ENCODE data around the gene ASIC3.

The ASIC3 gene

DNA sequence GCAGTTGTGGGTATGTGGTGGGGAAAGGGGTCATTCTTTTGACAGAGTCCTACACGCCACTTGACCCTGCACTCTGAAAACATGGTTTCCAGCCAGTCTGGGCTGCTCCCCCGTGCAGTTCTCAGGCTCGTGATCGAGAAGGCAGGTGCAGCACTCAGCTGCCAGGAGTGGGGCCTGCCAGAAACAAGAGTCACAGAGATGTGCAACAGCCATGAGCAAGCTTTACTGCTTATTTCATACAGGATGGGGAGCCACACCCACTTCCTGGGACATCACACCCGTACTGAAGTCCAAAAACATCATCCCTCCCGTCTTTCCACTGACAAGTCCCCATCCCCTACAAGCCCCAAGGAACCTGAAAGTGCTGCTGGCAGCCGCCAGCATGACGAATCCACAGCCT, 33.4 kb upstream of the ASIC3 start:
- Histone ChIP-seq H3K27me3 (ENCODE audit: insufficient read depth, low read length) (peaks cover 4% of the 10 kb centered on the region; the same call in 1 of the 2 replicates), H3K79me2 (ENCODE audit: control insufficient read depth, insufficient read depth, low read length, unreplicated experiment) (no peaks in the 10 kb centered on the region), H3K36me3 (ENCODE audit: insufficient read depth, low read length) (no peaks in the 10 kb centered on the region), H3K4me3 (ENCODE audit: low read depth, low read length) (no peak overlapping the region), H3K4me1 (ENCODE audit: control insufficient read depth, insufficient read depth, low read length, unreplicated experiment) (peaks cover 15% of the 10 kb centered on the region), H3K27ac (ENCODE audit: low read depth, low read length) (no peak overlapping the region), H2AFZ (ENCODE audit: low read length, unreplicated experiment) (no peak overlapping the region)

DNA sequence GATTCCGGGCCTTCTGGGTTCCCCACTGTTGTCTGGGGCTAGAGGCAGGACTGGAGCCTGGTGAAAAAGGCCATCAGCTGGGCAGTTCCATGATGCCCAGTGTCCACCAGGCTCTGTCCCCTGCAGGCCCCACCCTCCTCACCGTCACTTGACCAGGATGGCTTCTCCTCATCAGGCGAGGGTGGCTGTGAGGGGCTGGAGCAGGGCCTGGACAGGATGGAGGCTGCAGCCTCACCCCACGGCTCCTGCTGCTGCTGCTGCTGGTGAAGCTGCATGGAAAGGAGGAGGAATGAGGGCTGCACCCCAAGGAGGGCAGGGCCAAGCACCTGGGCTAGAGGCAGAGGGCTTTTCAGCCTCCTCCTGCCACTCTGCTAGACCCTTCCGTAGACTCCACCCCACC, 32.4 kb upstream of the ASIC3 start:
- Histone ChIP-seq H3K27ac (ENCODE audit: low read depth, low read length) (no peak overlapping the region), H3K4me3 (ENCODE audit: low read depth, low read length) (no peak overlapping the region), H3K79me2 (ENCODE audit: control insufficient read depth, insufficient read depth, low read length, unreplicated experiment) (no peaks in the 10 kb centered on the region), H3K36me3 (ENCODE audit: insufficient read depth, low read length) (no peaks in the 10 kb centered on the region), H3K4me1 (ENCODE audit: control insufficient read depth, insufficient read depth, low read length, unreplicated experiment) (peaks cover 11% of the 10 kb centered on the region), H3K27me3 (ENCODE audit: insufficient read depth, low read length) (peaks cover 11% of the 10 kb centered on the region), H2AFZ (ENCODE audit: low read length, unreplicated experiment) (no peak overlapping the region)

DNA sequence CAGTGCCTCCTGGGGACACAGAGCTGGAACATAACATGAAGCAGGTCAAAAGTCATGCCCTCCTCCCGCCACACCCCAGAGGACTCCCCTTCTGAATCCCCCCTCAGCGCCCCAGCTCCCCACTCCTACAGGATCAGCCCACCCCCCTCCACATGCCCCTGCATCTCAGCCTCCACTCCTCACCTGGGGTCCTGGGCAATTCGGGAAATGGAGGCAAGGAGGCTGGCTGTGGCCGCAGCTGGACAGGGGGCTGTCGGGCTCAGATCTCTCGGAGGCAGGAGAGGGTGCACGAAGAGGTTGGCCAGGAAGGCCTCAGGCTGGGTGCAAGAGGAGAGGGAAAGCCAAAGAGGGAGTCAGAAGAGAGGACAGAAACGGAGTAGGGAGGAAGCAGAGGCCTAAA, 31.8 kb upstream of the ASIC3 start:
- H3K4me1 ChIP-seq (ENCODE audit: control insufficient read depth, insufficient read depth, low read length, unreplicated experiment), result peaks cover 11% of the 10 kb centered on the region
- H3K27ac ChIP-seq (ENCODE audit: low read depth, low read length), result no peak overlapping the region
- H3K27me3 ChIP-seq (ENCODE audit: insufficient read depth, low read length), result peaks cover 11% of the 10 kb centered on the region
- H3K4me3 ChIP-seq (ENCODE audit: low read depth, low read length), result no peak overlapping the region
- no peaks in the 10 kb centered on the region for H3K36me3 ChIP-seq (ENCODE audit: insufficient read depth, low read length)
- no peaks in the 10 kb centered on the region for H3K79me2 ChIP-seq (ENCODE audit: control insufficient read depth, insufficient read depth, low read length, unreplicated experiment)
- no peak overlapping the region for H2AFZ ChIP-seq (ENCODE audit: low read length, unreplicated experiment)

- peaks cover 11% of the 10 kb centered on the region for H3K27me3 ChIP-seq (ENCODE audit: insufficient read depth, low read length)
- H3K79me2 ChIP-seq (ENCODE audit: control insufficient read depth, insufficient read depth, low read length, unreplicated experiment), result no peaks in the 10 kb centered on the region
- no peak overlapping the region for H3K27ac ChIP-seq (ENCODE audit: low read depth, low read length)
- H3K4me1 ChIP-seq (ENCODE audit: control insufficient read depth, insufficient read depth, low read length, unreplicated experiment), result peaks cover 11% of the 10 kb centered on the region
- H2AFZ ChIP-seq (ENCODE audit: low read length, unreplicated experiment), result no peak overlapping the region
- H3K36me3 ChIP-seq (ENCODE audit: insufficient read depth, low read length), result no peaks in the 10 kb centered on the region
- 0 out of 2 replicates have a peak overlapping the region, but pooled peaks have one; percentile 76 for H3K4me3 ChIP-seq (ENCODE audit: low read depth, low read length)
Observed at GRCh38 chr7:151016942-151017341, 31.4 kb upstream of the ASIC3 start.

DNA sequence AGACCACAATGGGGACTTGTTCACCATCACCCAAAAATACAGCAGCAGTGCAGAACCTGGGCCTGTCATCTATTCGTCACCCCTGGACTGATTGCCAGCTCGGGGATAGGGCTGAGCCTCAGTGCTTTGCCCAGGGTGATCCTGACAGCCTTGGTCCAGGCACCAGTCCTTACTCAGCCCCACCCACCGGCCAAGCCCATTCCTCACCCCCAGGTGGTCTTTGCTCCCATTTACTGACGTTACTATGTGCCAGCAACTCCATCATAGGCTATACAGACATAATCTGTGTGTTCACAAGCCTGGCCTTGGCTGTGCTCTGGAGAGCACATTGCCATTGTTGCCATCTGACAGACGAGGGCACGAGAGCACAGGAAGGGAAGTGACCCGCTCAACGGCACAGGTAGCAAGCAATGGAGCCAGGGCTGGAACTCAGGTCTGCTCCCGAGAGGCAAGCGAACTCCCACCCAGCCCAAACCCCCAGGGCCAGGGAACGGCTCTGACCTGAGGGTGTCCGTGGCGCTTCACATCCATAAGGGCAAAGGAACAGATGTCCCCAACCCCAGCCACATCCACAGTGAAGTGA, 30.9 kb upstream of the ASIC3 start:
- Histone ChIP-seq H3K36me3 (ENCODE audit: insufficient read depth, low read length) (no peaks in the 10 kb centered on the region), H2AFZ (ENCODE audit: low read length, unreplicated experiment) (peak overlapping the region; percentile 18), H3K27ac (ENCODE audit: low read depth, low read length) (no peak overlapping the region), H3K27me3 (ENCODE audit: insufficient read depth, low read length) (peaks cover 11% of the 10 kb centered on the region), H3K4me1 (ENCODE audit: control insufficient read depth, insufficient read depth, low read length, unreplicated experiment) (peaks cover 7% of the 10 kb centered on the region), H3K4me3 (ENCODE audit: low read depth, low read length) (peak overlapping the region; percentile 76), H3K79me2 (ENCODE audit: control insufficient read depth, insufficient read depth, low read length, unreplicated experiment) (no peaks in the 10 kb centered on the region)

DNA sequence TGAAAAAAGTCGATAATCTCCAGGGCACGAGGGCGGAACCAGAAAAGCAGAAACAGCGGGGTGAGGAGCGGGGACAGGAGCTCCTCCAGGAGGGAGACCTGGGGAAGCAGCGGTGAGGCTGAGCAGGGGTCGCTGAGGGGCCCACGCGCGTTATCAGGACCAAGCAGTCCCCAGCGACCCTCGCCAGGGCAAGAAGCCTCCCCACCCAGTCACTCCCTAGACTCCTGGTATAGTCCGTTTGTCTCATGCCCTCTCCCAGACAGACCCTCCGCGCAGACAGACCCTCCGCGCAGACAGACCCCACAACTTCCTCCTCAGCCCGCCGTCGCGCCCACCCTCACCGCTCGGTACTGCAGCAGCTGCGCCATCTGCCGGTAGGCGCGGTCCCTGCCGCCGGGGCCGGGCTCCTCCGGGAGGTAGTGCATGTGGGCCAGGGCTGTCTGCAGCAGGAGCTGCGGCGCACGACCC, 30.3 kb upstream of the ASIC3 start:
- H3K27ac ChIP-seq (ENCODE audit: low read depth, low read length), result no peak overlapping the region
- peaks cover 11% of the 10 kb centered on the region for H3K27me3 ChIP-seq (ENCODE audit: insufficient read depth, low read length)
- H3K79me2 ChIP-seq (ENCODE audit: control insufficient read depth, insufficient read depth, low read length, unreplicated experiment), result no peaks in the 10 kb centered on the region
- no peaks in the 10 kb centered on the region for H3K36me3 ChIP-seq (ENCODE audit: insufficient read depth, low read length)
- peaks cover 4% of the 10 kb centered on the region for H3K4me1 ChIP-seq (ENCODE audit: control insufficient read depth, insufficient read depth, low read length, unreplicated experiment)
- H3K4me3 ChIP-seq (ENCODE audit: low read depth, low read length), result peak overlapping the region; percentile 76
- H2AFZ ChIP-seq (ENCODE audit: low read length, unreplicated experiment), result peak overlapping the region; percentile 19

DNA sequence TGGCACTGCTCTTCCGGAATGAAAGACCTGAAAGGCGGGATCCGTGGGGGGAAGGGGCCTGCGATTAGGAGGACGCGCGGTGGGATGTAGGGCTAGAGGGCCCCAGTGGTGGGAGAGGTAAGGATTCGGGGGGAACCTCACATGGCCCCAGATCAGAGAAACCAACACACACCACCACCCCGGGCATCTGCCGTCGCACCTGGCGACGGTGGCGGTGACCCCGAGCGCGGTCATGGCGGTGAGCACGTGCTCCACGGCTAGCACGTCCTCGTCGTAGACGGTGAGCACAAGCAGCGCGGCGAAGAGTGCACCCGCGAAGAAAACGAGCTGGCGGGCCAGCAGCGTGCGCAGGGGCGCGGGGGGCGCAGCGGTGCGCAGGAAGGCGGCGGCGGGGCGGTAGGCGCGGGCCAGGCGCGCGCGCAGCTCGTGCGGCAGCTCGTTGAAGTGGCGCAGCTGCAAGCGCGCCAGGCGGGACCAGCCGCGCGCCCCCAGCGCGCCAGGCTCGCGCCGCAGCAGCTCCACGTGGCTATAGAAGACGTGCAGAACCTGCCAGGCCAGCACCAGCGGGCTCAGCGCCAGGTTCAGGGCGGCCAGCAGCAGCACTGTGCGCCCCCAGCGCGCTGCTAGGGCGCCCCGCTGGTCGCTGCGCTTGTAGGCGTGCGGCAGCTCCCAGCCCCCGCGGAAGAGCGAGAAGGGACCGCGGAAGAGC, 29.8 kb upstream of the ASIC3 start:
- peaks cover 4% of the 10 kb centered on the region for H3K4me1 ChIP-seq (ENCODE audit: control insufficient read depth, insufficient read depth, low read length, unreplicated experiment)
- peaks cover 11% of the 10 kb centered on the region for H3K27me3 ChIP-seq (ENCODE audit: insufficient read depth, low read length)
- H3K4me3 ChIP-seq (ENCODE audit: low read depth, low read length), result peak overlapping the region; percentile 76
- H2AFZ ChIP-seq (ENCODE audit: low read length, unreplicated experiment), result peak overlapping the region; percentile 19
- H3K79me2 ChIP-seq (ENCODE audit: control insufficient read depth, insufficient read depth, low read length, unreplicated experiment), result no peaks in the 10 kb centered on the region
- no peak overlapping the region for H3K27ac ChIP-seq (ENCODE audit: low read depth, low read length)
- H3K36me3 ChIP-seq (ENCODE audit: insufficient read depth, low read length), result no peaks in the 10 kb centered on the region

DNA sequence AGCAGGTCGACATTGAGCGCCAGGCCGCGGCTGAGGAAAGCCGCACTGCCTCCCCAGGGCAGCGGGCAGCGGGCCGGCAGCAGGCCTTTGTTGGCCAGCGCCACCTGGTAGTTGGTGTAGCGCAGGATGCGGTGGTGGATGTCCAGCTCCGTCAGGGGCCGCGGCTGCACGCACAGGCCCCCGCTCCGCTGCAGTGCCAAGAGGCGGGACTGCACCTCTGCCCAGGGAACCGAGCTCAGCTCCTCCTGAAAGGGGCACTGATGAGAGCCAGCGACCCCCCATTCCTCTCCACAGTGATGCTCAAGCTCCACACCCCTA, 29.2 kb upstream of the ASIC3 start:
- Histone ChIP-seq H3K4me3 (ENCODE audit: low read depth, low read length) (peak overlapping the region; percentile 76), H3K4me1 (ENCODE audit: control insufficient read depth, insufficient read depth, low read length, unreplicated experiment) (peaks cover 4% of the 10 kb centered on the region), H3K36me3 (ENCODE audit: insufficient read depth, low read length) (no peaks in the 10 kb centered on the region), H3K27ac (ENCODE audit: low read depth, low read length) (no peak overlapping the region), H3K27me3 (ENCODE audit: insufficient read depth, low read length) (peaks cover 11% of the 10 kb centered on the region), H2AFZ (ENCODE audit: low read length, unreplicated experiment) (no peak overlapping the region), H3K79me2 (ENCODE audit: control insufficient read depth, insufficient read depth, low read length, unreplicated experiment) (no peaks in the 10 kb centered on the region)

- Histone ChIP-seq H3K36me3 (ENCODE audit: insufficient read depth, low read length) (no peaks in the 10 kb centered on the region), H3K4me1 (ENCODE audit: control insufficient read depth, insufficient read depth, low read length, unreplicated experiment) (peaks cover 4% of the 10 kb centered on the region), H2AFZ (ENCODE audit: low read length, unreplicated experiment) (no peak overlapping the region), H3K27ac (ENCODE audit: low read depth, low read length) (no peak overlapping the region), H3K4me3 (ENCODE audit: low read depth, low read length) (no peak overlapping the region), H3K27me3 (ENCODE audit: insufficient read depth, low read length) (peaks cover 11% of the 10 kb centered on the region), H3K79me2 (ENCODE audit: control insufficient read depth, insufficient read depth, low read length, unreplicated experiment) (no peaks in the 10 kb centered on the region)
Observed at GRCh38 chr7:151020231-151020630, 28.1 kb upstream of the ASIC3 start.

DNA sequence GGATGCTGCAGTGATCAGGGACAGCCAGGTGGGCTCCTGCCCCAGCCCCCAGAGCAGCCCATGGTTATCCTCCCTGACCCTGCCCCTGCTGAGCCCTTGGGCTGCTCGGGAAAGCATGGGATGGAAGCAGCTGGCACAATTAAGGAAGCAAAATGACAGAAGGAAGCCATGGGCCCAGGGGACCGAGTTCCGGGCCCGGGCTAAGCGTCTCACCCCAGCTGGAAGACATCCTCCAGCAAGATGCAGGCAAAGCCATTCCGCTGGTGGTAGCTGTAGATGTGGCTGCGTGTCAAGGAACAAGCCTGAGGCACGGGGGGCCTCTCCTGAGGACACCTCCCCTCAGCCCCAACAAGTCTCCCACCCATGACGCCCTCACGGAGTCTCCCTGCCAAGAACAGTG, 25.1 kb upstream of the ASIC3 start:
- Histone ChIP-seq H3K4me3 (ENCODE audit: low read depth, low read length) (no peak overlapping the region), H2AFZ (ENCODE audit: low read length, unreplicated experiment) (no peak overlapping the region), H3K79me2 (ENCODE audit: control insufficient read depth, insufficient read depth, low read length, unreplicated experiment) (no peaks in the 10 kb centered on the region), H3K36me3 (ENCODE audit: insufficient read depth, low read length) (no peaks in the 10 kb centered on the region), H3K4me1 (ENCODE audit: control insufficient read depth, insufficient read depth, low read length, unreplicated experiment) (peaks cover 9% of the 10 kb centered on the region), H3K27me3 (ENCODE audit: insufficient read depth, low read length) (peaks cover 11% of the 10 kb centered on the region), H3K27ac (ENCODE audit: low read depth, low read length) (no peak overlapping the region)

- Histone ChIP-seq H3K36me3 (ENCODE audit: insufficient read depth, low read length) (no peaks in the 10 kb centered on the region), H2AFZ (ENCODE audit: low read length, unreplicated experiment) (no peak within 1 kb of the TSS)
Observed at GRCh38 chr7:151024435-151025056, 23.8 kb upstream of the ASIC3 start, which contains the start of gene ATG9B. Gene ATG9B (minus strand): TSS chr7:151024494. CDS start chr7:151024423, 71 bp downstream.

More at GRCh38 chr7:151024435-151025056, 23.8 kb upstream of the ASIC3 start, which contains the start of gene ATG9B:
- peaks cover 5% of the 10 kb centered on the region for H3K79me2 ChIP-seq (ENCODE audit: control insufficient read depth, insufficient read depth, low read length, unreplicated experiment)
- H3K27me3 ChIP-seq (ENCODE audit: insufficient read depth, low read length), result peaks cover 7% of the 10 kb centered on the region; the same call in 1 of the 2 replicates
- peaks cover 8% of the 10 kb centered on the region for H3K4me1 ChIP-seq (ENCODE audit: control insufficient read depth, insufficient read depth, low read length, unreplicated experiment)
- H3K27ac ChIP-seq (ENCODE audit: low read depth, low read length), result no peak within 1 kb of the TSS
- H3K4me3 ChIP-seq (ENCODE audit: low read depth, low read length), result no peak within 1 kb of the TSS

Data from ACC112 (cell line).